Activated T-helper 1 cell treated with Interleukin-2 at 50 U/mL for 16 hours (primary cell): ENCODE results near the gene CYSTM1.

Experiments
- DNase-seq: peaks from one replicate; pipeline ENCODE4 v3.0.0-alpha.2; 2020; ENCODE audit warnings: low read depth

CYSTM1 gene

DNA sequence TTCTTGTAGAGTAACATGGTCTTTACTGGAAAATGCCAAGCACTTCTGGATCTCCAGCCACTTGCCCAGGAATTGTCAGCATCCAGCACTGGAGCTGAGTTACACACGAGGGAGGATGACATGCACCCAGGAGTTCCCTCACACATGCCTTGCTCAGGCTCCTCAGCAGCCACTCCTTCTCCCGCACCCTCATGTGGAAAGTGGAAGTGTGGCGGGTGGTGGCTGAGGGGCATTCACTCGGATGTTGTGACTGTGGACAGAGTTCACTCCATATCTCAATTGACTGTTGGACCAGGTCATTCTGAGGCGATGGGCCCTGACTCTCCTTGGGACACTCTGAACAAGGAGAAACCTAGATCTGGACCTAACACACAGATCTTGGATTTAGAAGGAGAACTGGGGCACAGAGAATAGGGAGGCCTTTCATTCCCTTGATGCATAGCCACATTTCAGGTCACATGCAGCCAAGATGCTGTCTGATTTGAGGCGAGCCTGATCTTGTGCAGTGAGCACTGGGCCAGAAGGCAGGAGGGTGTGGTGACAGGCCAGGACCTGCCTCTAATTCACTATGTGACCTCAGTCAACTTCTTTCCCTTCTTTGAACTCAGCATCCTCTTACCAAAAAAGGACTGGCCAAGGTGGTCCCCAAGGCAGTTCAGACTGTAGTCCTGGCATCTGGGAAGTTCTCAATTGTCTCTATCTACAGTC is 62.1 kb downstream of the CYSTM1 start:
- no peak for DNase-seq

DNA sequence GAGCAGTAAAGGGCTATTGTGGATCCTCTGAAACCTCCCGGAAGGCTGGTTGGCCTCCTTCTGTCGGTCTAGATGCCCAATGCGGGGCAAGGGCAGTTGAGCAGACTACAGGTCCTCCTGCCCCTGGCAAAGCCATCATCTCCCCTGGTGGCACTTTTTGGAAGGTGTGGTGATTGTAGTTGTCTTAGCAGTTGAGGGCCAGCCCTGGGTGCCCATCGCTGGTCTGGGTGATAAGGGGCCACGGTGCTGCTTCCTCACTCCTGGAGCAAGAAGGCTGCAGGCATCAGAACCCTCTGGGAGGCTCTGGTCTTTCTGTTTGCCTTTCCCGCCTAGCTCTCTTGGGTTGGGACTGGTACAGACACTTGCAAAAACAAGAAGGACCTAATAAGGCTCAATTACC is 63.8 kb downstream of the CYSTM1 start:
- DNase-seq: no peak

DNA sequence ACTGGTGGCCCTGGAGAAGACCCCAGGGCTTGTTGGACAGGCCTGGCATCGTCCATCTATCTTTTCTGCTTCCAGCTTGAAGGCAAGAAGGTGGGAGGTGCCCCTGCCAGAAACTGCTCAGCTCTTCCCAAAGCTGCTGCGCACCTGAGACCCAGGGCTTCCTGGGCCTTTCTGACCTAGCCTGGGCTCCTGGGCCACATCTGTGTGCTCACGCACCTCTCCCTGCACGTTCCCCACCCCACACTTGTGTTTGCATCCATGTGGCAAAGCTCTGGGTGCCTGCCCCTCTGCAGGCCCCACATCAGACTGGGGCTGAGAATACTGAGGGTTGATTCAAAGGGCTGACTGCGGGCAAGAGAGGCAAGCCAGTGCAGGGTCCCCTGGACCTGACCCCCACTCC is 64.5 kb downstream of the CYSTM1 start:
- no peak for DNase-seq

DNA sequence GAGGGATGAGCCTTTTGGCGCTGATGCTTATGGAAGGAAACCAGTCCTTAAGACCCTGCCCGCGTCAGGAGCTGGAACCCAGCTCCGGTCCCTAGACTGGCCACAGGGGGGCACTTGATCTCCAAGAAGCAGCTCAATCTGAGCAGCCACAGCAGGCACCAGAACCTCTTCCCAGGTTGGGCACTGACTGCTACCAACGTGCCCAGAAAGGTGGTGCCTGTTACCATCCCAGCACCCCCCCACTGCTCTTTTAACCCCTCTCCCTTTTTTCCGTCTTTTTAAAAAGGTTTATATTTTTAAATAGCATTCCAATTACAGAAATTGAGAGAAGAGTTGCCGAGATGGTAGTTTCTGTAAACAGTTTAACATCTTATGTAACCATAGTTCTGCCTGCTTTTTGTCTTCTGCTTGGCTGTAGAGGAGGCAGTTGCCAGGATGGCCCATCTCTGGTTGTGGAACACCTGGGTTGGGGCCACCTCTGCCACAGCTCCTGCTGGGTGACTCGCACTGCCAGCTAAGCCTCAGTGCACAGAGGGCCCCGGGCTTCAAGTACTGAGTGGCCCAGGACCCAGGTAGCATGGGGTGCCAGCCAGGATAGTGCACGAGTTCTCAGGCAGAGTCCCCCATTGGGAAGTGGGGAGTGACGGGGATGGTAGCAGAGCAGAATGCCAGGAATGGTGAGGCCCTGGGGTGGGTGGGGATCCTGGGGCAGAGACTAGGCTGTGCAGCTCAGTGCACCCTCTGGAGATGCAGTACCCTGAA is 65.1 kb downstream of the CYSTM1 start:
- DNase-seq: peak; percentile 12

DNA sequence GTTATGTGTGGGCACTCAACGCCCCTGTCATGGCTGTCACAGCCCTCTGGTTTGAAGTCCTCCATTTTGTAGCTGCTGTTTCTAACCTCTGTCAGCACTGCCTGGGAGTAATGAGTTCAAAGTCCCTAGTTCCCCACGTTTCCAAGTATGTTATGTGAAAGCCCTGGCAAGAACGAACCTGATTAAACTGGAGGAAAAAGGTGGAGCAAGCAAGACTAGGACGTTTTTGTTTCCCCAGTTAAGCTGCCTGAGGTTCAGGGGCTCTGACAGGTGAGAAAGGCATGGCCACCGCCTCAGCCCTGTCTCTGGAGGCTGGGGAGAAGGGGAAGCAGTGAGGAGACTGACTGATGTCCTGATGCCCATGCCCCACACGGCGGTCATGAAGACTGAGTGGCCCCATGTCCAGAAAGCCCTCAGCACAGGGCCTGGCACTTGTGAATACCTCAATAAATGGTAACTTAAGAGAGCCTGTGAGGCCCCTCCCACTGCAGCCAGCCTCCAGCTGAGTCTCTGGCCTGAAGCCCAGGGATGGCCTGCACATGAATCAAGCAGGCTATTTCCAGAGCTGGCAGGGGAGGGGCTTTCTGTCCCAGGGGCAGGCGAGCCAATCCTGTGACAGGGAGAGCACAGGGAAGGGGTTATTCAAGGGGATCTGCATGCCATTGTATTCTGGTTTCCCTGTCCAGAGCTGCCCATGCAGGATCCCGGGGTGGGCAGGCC is 66.2 kb downstream of the CYSTM1 start:
- no peak for DNase-seq

DNA sequence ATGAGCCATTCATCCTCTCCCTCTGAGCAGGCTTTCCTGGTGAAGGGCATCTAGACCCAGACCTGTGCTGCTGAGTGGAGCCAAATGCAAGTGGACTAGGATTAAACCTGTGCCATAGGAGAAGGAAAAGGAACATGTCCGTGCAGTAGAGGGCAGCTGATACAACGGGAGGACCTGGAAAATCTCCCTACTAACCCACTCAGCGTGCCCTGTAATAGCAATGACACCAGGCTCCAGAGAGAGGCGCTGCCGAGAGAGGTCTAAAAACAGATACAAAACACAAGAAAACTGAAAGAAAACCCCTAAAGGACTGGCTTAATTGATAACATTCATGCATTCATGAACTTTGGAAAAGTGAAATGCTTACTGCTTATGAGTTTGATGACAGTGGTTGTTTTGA is 67.1 kb downstream of the CYSTM1 start:
- no peak for DNase-seq

DNA sequence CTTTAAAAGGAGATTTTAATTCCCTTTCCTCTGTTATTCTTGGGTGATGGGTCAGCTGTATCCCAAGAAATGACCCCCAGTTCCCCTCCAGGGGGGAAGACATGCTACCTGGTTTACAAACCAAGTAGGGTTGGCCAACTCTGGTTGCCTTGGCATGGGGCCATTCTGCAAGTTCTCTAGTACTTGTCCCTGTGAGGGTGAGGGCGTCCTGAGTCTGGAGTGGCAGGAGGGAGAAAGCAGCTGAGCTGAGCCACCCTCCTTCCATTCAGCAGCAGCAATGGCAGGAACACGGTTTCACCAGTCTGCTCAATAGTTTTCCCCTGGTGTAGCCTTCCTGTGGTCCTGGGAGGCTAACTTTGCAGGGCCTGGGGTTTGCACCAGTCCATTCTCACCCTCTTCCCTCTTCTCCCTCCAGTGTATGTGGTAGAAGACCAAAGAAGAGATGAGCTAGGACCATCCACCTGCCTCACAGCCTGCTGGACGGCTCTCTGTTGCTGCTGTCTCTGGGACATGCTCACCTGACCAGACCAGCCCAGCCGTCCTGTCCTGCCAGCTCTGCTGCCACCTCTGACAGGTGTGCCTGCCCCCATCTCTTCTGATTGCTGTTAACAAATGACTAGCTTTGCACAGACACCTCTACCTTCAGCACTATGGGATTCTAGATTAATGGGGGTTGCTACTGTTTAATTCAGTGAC is 68.0 kb downstream of the CYSTM1 start:
- no peak for DNase-seq

DNA sequence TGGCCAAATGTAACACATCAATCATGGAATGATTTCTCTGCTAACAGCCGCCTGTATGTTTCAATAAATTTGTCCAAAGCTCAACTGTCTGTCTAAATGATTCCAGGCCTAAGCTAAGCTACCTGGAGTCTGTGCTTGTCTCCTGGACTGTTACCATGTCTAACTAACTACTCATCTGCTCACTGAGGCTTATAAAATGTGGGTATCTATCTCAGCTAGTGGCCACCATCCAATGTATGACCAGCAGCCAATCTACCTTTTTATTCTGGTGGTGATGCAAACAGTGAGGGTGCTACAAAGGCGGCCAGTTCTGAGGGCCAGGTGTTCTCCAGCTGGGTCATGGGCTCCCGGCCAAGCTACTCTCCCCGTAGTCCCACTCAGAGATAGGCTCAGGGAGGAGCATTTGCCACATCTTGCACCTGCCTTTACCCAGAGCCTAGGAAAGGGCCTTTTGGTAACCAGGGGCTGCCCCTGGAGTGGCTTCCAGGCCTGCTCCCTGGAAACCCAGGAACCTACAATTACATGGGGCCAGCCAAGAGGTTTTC is 68.8 kb downstream of the CYSTM1 start:
- no peak for DNase-seq

DNA sequence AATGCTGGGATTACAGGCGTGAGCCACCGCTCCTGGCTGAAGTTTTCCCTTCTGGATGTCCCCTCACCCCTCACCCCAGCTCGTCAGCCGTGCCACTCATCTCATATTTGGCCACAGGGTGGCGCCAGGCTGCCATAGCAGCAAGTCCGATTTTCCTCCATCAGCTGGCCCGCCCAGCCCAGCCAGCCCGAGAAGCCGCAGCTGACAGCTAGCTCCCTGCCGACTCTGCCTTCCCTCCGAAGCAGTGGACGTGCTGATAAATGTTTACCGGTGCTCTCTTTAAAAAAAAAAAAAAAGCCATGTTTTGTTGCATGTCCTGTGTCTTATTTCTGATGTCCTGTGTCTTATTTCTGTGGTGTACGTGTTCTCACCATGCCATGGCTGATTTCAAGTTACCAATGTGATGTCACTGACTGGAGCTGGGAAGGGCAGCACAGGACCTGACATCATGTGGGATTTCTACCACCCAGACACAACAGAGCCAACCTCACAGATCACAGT is 69.6 kb downstream of the CYSTM1 start:
- DNase-seq: peak; percentile 68

DNA sequence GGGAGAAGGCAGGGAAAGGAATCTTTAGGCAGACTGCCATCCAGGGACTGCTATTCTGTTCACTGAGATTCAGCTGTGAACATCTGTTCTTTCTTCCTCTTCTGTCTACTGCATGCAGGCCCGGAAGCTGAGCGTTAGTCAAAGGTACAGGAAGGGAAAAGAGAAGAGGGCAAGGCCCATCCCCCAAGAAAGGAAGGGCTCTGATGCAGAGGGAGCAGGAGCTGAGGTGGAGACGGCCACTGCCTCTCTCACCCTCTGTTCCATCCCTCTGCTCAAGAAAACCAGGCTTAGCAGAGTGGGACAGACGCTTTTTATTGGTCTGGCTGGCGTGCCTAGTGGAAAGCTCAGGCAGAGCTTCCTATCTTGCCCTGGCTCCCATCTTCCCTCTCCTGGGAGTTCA is 70.4 kb downstream of the CYSTM1 start:
- DNase-seq: no peak

DNA sequence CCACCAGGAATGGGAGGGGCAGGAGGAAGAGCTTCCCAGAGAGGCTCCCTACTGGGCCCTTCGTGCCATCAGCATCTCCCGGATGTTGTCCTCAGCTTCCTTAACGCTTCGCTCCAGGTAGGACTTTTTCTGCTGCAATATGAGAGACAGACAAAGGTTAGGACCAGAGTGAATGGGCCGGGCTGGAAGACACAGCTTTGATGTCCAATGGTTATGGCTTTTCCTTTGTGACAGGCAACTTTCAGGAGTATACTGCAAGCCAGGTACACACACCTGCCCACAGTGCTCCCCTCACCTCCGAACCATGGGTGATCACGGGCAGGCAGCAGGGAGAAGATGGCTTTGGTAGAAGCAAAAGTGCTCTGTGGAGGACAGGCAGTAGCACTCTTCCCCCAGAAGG is 70.9 kb downstream of the CYSTM1 start:
- DNase-seq: no peak

DNA sequence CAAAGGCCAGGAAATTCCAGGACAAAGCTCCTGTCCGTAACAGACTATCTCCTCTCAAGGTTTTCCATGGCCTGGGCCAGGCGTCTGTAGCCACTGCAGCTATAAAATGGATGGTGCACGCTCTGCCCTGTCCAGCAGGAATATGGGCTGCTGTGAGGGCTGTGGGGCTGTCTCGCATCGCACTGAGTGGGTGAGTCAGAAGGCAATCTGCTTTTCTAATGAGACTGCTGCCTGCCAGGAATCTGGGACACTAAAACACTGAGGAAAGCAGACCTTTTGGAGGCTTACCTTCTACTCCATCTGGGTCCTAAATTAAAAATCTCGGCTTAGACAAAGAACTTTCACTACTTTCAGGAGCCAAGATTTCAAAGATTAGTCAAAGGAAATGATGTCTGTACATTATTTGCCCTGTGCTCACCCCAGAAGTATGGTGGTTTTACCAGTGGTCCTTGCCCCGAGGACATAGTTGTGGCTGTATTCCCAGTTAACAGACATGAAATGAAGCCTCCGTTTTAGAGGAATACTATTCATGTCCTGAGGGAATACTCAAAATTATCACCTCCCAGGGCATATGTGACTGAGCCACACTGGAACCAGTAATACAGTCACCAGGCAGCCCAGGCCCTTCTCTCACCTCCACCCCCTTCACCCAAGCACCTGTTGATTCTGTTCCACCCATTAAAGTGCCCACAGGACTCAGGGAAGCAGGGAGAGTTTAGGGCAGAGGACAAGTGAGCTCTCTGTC is 71.6 kb downstream of the CYSTM1 start:
- DNase-seq: no peak

DNA sequence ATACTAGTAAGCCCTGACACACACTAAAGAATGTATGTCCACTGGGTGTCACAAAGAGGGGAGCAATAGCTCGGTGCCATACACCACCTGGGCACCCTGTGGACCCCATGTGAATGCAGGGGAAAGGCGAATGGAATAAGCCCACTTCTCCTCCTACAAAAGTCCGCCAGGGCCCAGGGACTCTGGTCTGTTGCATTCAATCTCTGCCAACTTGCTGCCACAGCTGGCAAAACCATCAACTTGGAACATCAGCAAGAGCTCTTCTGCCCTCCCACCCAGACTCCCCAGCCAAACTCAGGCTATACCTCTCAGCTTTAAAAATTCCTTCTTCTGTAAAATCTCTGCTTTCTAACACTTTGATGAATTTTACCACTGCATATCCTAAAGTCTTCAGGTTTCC is 73.4 kb downstream of the CYSTM1 start:
- no peak for DNase-seq

DNA sequence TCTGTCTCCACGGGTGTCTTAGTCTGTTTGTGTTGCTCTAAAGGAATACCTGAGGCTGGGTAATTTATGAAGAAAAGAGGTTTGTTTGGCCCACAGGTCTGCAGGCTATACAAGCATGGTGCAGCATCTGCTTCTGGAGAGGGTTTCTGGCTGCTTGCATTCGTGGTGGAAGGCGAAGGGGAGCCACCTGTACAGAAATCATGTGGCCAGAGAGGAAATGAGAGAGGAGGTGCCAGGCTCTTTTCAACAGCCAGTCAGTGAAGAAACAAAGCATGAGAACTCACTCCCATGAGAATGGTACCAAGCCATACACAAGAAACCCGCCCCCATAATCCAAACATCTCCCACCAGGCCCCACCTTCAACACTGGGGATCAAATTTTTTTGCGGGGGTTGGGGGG is 74.5 kb downstream of the CYSTM1 start:
- no peak for DNase-seq

DNA sequence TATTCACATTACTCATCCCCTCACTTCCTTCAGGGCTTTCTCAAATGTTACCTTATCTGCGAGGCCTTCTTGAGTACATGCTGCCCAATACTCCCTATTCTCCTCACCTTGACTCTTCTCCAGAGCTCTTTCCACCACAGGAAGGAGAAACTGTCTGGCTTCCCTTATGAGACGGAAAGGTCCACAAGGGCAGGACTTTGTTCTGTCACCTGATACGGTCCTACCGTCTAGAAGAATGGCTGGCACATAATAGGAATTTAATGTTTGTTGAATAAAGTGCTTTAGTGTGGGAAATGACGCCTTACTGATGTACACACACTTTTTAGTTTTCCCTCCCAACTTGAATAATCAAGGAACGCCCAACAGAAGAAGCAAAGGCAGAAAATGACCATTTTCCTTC is 75.4 kb downstream of the CYSTM1 start:
- no peak for DNase-seq

DNA sequence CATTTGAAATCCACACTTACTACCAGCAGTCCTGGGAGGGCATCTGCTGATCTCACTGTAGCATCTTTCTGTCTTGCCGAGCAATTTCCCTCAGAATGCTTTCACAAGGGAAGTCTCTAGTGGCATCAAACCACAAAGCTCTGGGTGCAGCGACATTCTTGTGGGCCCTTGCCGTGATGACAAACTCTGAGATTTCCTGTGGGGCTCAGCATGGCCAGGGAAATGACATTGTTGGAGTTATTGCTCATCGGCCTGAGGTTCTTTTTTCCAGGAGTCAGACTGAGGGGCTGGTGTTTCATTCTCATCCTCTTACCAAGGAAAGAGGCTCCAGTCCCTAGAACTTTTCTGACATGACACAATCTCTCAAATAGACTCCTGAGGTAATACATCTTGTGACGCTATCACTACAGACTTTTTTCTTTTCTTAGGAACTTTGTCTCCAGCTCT is 76.6 kb downstream of the CYSTM1 start:
- DNase-seq: peak; percentile 37

DNA sequence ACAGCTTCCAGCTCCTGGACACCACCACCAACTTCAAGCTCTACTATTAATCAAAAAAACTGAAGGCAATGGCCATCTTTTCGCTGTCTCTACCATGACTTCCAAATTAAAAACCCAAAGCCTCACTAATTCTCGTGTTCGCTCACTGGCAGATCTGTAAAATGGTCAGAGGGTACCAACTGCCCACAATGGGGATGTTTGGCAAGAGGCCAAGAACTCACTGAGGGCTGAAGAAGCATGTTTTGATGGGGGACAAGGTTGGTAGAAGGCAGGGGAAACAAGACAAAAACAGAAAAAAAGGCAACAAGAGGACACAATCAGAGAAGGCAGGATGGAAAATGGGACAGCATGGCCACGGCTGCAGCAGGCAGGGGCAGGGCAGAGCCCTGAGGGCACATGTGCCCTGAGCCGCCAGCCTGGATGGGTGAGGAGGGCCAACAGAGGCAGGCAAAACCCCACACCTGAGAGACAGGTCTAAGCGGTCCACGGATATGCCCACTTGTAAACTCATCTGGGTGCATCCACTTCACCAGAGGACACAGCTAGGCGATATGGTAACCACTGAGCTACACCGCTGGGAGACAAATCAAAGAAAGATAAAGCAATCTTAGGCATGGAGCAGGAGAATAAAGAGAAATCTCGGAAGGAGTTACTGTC is 77.6 kb downstream of the CYSTM1 start:
- DNase-seq: no peak

DNA sequence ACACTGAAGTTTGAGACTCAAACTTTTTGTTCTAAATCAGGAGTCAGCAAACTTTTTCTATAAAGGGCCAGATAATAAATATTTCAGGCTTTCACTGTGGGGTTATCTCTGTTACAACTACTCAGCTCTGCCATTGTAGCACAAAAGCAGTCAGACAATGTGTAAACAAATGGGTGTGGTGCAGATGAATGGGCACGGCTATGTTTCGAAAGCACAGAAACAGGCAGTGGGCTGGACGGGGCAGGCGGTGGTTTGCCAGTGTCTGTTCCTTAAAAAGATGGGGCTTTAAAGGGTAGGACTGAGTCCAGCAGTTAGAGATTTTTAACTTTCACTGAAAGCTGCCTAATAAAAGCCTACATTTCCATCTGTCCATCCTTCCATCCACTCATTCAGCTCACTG is 79.0 kb downstream of the CYSTM1 start:
- DNase-seq: no peak

DNA sequence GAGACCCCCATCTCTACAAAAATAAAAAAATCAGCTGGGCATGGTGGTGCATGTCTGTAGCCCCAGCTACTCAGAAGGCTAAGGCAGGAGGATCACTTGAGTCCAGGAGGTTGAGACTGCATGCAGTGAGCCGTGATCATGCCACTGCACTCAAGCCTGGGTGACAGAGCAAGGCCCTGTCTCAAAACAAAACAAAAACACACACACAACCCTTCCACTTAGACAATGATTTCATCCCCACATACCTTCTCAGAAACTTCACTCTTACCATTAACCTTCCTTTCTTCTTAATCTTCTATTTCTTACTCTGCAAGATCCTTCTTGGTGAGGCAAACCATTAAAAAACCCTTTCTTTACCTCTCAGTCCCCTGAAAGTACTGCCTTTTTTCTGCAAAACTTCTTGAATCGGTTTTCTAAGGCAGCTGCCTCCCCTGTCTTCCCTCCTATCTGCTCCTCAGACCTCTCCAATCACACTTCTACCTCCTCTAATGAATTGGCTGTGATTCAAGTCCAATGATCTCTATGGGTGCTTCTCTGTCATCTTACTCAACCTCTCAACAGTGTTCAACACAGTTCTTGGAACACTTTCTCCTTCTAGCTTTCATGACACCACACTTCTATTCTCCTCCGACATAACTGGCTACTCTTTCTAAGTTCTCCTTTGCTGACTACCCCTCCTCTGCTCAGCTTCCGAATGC is 80.6 kb downstream of the CYSTM1 start:
- DNase-seq: no peak

DNA sequence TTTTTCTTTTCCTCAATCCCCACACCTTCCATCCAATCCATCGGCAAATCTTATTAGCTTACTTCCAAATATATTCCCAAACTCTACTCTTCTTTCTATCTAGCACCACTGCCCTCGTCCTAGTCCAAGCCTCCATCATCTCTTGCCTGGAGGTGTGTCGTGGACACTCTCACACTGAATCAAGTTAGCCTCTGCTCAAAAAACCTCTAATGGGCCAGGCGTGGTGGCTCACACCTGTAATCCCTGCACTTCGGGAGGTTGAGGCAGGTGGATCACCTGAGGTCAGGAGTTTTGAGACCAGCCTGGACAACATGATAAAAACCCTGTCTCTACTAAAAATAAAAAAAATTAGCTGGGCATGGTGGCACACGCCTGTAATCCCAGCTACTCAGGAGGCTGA is 81.7 kb downstream of the CYSTM1 start:
- DNase-seq: no peak
